Adrenal gland (tissue), 12 donors: ENCODE results near the gene GAPVD1. TPM values are rescaled to one million over a fixed set of nuclear protein-coding genes. Genes with fewer than 3 reads are reported as not detected.

Experiments used
- DNase-seq, 7 donors: peaks; one replicate each; pipeline ENCODE4 v3.0.0-alpha.2; 2019 to 2020
- H3K27ac ChIP-seq, 5 donors: fragments of 200-600 bp; sonication (generic) in 4 of 5; 1 replicate in 3 of 5; 2 replicates in 2 of 5; pipeline versions ENCODE4 v1.5.1 to v1.8.0; 2016 to 2020; ENCODE audit warnings: mild to moderate bottlenecking in 1 of 5
- H3K27me3 ChIP-seq: fragments of 200-600 bp; 2 replicates; pipeline ENCODE4 v1.8.0; 2021
- H3K36me3 ChIP-seq, 2 donors: fragments of 200-600 bp; replicated peaks in 1 of 2; 1 replicate in 1 of 2; 2 replicates in 1 of 2; pipeline versions ENCODE4 v1.5.1 to v1.8.0; 2018 to 2022
- H3K4me1 ChIP-seq, 2 donors: fragments of 200-600 bp; replicated peaks in 1 of 2; 1 replicate in 1 of 2; 2 replicates in 1 of 2; pipeline versions ENCODE4 v1.5.1 to v1.8.0; 2018 to 2021
- H3K4me3 ChIP-seq, 4 donors: fragments of 200-600 bp; sonication (generic) in 3 of 4; one replicate each; pipeline ENCODE4 v1.5.1; 2016 to 2018
- H3K9me3 ChIP-seq, 3 donors: fragments of 200-600 bp; sonication (generic) in 1 of 3; replicated peaks in 1 of 3; 1 replicate in 2 of 3; 2 replicates in 1 of 3; pipeline versions ENCODE4 v1.5.1 to v1.8.0; 2016 to 2021
- CTCF ChIP-seq, 6 experiments: fragments of 450-650 bp in 4 of 6; fragments of 200-600 bp in 2 of 6; sonication (generic) in 1 of 6; IDR thresholded peaks; 1 replicate in 5 of 6; 2 replicates in 1 of 6; pipeline versions ENCODE4 v1.5.1 to v1.8.0; 2016 to 2021; ENCODE audit warnings: antibody characterized with exemption in 6 of 6, mild to moderate bottlenecking in 2 of 6, moderate library complexity in 1 of 6
- POLR2A ChIP-seq, 2 donors: fragments of 450-650 bp; IDR thresholded peaks; one replicate each; pipeline ENCODE4 v1.6.1; 2017; ENCODE audit warnings: antibody characterized with exemption in 2 of 2, mild to moderate bottlenecking in 2 of 2, moderate library complexity in 1 of 2
- WGBS, 4 donors: extraction: QIAGEN DNeasy Blood & Tissue Kit in 2 of 4; methylation state at CpG; one replicate each; pipeline versions ENCODE4 v1.1.5 to v1.1.7; 2013 to 2017; 5-methylcytosine and 5-hydroxymethylcytosine counted together
- intact Hi-C, 2 donors: fragments of 100-400 bp; cut with DNase I; formaldehyde crosslinking; loops; one replicate each; pipeline versions ENCODE4 v1.14.1 to v1.15.0; 2022 to 2023
- polyA plus RNA-seq, 3 donors: library from polyadenylated mRNA; stranded (reverse); fragments of 200-250 nt in 2 of 3; fragments of 350-450 nt in 1 of 3; fragmentation: Illumina TruSeq in 1 of 3; extraction: RNeasy Lipid Tissue Mini Kit (QIAGEN cat#74804) in 1 of 3; gene quantifications; one replicate each; pipeline ENCODE4 v1.2.3, GENCODE V29; 2013 to 2014
- total RNA-seq, 9 donors: library from RNA; depleted of rRNA in 4 of 9; stranded (reverse); fragments of >200 nt in 4 of 9; fragments of 120-200 nt in 1 of 9; fragmentation: NEBNext Ultra II Directional in 1 of 9; extraction: Animal tissue kit (Norgen Biotek cat#: 25700) in 1 of 9; gene quantifications; one replicate each; pipeline versions ENCODE4 v1.1.0 to v1.2.4, GENCODE V29; 2013 to 2023
- donor health status: healthy with polysubstance abuse.
- donor health status: Bipolar disorder and iron deficiency.
- donor health status: DM: yes; HTN: yes; CAD: no.
- donor health status: DM: no; HTN: no; CAD: no.
- donor health status: DM: no; HTN: no; CAD: no.
- donor health status: DM: yes; HTN: yes; CAD: no.

The GAPVD1 gene
- total and polyA plus RNA-seq, 12 donors: 7.1 to 63.1 (median 39.3) TPM

- WGBS, 4 donors: 71 to 80% (median 72%) methylated on average over 19 to 24 of the region's 24 CpGs
- H3K9me3 ChIP-seq: no peaks in the 10 kb centered on the region
- TF ChIP-seq CTCF (IDR thresholded peaks at IDR 0.05): no peak
- TF ChIP-seq POLR2A (IDR thresholded peaks at IDR 0.05): no peak
- no peak overlapping the region for H3K4me3 ChIP-seq
- no peaks in the 10 kb centered on the region for H3K36me3 ChIP-seq
- H3K4me1 ChIP-seq: peaks cover 0 to 6% of the 10 kb centered on the region in 2 donors
- DNase-seq: peak in 1 of 7 donors; percentile 15
- no peak overlapping the region for H3K27ac ChIP-seq
- no peaks in the 10 kb centered on the region for H3K27me3 ChIP-seq
- intact Hi-C loops: loop anchor here (10.0 kb wide), 2 partner anchors 522 to 602 kb away; partner anchors contain the start of genes NR6A1 (in 2 of the 2), OLFML2A (in 2 of the 2) and WDR38 (in 1 of the 2)
Observed at GRCh38 chr9:125376261-125377226, 114.9 kb downstream of the GAPVD1 start.

GRCh38 chr9:125377584-125378250, 116.1 kb downstream of the GAPVD1 start:
- Histone ChIP-seq H3K36me3 (no peaks in the 10 kb centered on the region), H3K9me3 (no peaks in the 10 kb centered on the region), H3K4me3 (no peak overlapping the region), H3K4me1 (peaks cover 0 to 6% of the 10 kb centered on the region in 2 donors), H3K27me3 (no peaks in the 10 kb centered on the region), H3K27ac (no peak overlapping the region)
- no peak for DNase-seq
- 63 to 77% (median 70%) methylated on average over 7 to 8 of the region's 8 CpGs for WGBS, 4 donors
- intact Hi-C loops: loop anchor here (10.0 kb wide), 2 partner anchors 523 to 603 kb away; partner anchors contain the start of genes NR6A1 (in 2 of the 2), OLFML2A (in 2 of the 2) and WDR38 (in 1 of the 2)
- TF ChIP-seq CTCF (IDR thresholded peaks at IDR 0.05): no peak
- TF ChIP-seq POLR2A (IDR thresholded peaks at IDR 0.05): no peak

GRCh38 chr9:125378778-125379177, 117.2 kb downstream of the GAPVD1 start:
- no peaks in the 10 kb centered on the region for H3K27me3 ChIP-seq
- intact Hi-C loops: loop anchor here (10.0 kb wide), 2 partner anchors 524 to 604 kb away; partner anchors contain the start of genes NR6A1 (in 2 of the 2), OLFML2A (in 2 of the 2) and WDR38 (in 1 of the 2)
- WGBS, 4 donors: 59 to 64% (median 62%) methylated on average over 9 of the region's 9 CpGs
- no peaks in the 10 kb centered on the region for H3K9me3 ChIP-seq
- H3K36me3 ChIP-seq: no peaks in the 10 kb centered on the region
- H3K4me1 ChIP-seq: peaks cover 0 to 6% of the 10 kb centered on the region in 2 donors
- DNase-seq: no peak
- no peak overlapping the region for H3K27ac ChIP-seq
- no peak overlapping the region for H3K4me3 ChIP-seq
- TF ChIP-seq CTCF (IDR thresholded peaks at IDR 0.05) (no peak), POLR2A (IDR thresholded peaks at IDR 0.05) (no peak)

GRCh38 chr9:125379208-125379607, 117.6 kb downstream of the GAPVD1 start:
- H3K27me3 ChIP-seq: no peaks in the 10 kb centered on the region
- DNase-seq: no peak
- H3K9me3 ChIP-seq: no peaks in the 10 kb centered on the region
- TF ChIP-seq CTCF (IDR thresholded peaks at IDR 0.05) (no peak), POLR2A (IDR thresholded peaks at IDR 0.05) (no peak)
- no peak overlapping the region for H3K4me3 ChIP-seq
- H3K4me1 ChIP-seq: peaks cover 0 to 6% of the 10 kb centered on the region in 2 donors
- no peak overlapping the region for H3K27ac ChIP-seq
- 61 to 67% (median 63%) methylated on average over 5 of the region's 5 CpGs for WGBS, 4 donors
- no peaks in the 10 kb centered on the region for H3K36me3 ChIP-seq
- intact Hi-C loops: loop anchor here (10.0 kb wide), 2 partner anchors 524 to 604 kb away; partner anchors contain the start of genes NR6A1 (in 2 of the 2), OLFML2A (in 2 of the 2) and WDR38 (in 1 of the 2)
